Mucosa of descending colon (tissue), 3 donors: ENCODE results near the gene ERGIC3. TPM values are rescaled to one million over a fixed set of nuclear protein-coding genes. Genes with fewer than 3 reads are reported as not detected.
"Not testable (repeated sequence)": the region's sequence is repeated elsewhere in the genome, so short reads cannot be mapped to it uniquely, and the experiment has no call there.

Experiments
- ATAC-seq: fragments of 200-7000 bp; cut with Tn5 transposase; one replicate; pipeline ENCODE4 v1.9.1; 2020; ENCODE audit warnings: mild to moderate bottlenecking, moderate library complexity
- DNase-seq, 3 donors: peaks; one replicate each; pipeline ENCODE4 v3.0.0-alpha.2; 2020
- H3K36me3 ChIP-seq: fragments of 200-600 bp; one replicate; pipeline ENCODE4 v1.8.0; 2021; ENCODE audit warnings: low read depth, mild to moderate bottlenecking
- H3K4me1 ChIP-seq: fragments of 200-600 bp; one replicate; pipeline ENCODE4 v1.8.0; 2021; ENCODE audit warnings: low read depth, mild to moderate bottlenecking
- H3K4me3 ChIP-seq: fragments of 200-600 bp; one replicate; pipeline ENCODE4 v1.8.0; 2021; ENCODE audit warnings: mild to moderate bottlenecking
- H3K9me3 ChIP-seq: fragments of 200-600 bp; one replicate; pipeline ENCODE4 v1.8.0; 2021; ENCODE audit warnings: mild to moderate bottlenecking
- intact Hi-C, 2 donors: fragments of 100-400 bp; cut with DNase I in 1 of 2; cut with micrococcal nuclease in 1 of 2; formaldehyde crosslinking; loops; one replicate each; pipeline versions ENCODE4 v1.11.0 to v1.11.1; 2022; cut with DNase I, micrococcal nuclease
- total RNA-seq, 3 donors: library from RNA; stranded (reverse); fragmentation: NEBNext Ultra II Directional in 2 of 3; extraction: Animal tissue kit (Norgen Biotek cat#: 25700) in 2 of 3; gene quantifications; one replicate each; pipeline versions ENCODE4 v1.2.1 to v1.2.4, GENCODE V29; 2021 to 2023
- TF ChIP-seq, protein P1 (sequence below): fragments of 200-600 bp; IDR thresholded peaks from one replicate; pipeline ENCODE4 v1.8.0; 2022; ENCODE audit warnings: antibody characterized with exemption, mild to moderate bottlenecking
- donor health status: DM: no; HTN: no; CAD: no; lungs with moderate emphysema.
- donor health status: DM: no; HTN: no; CAD: no.
- donor health status: DM: no; HTN: yes; CAD: no.

The ERGIC3 gene
- total RNA-seq, 3 donors from 2014 or later: 194 to 283 (median 206) TPM

- ATAC-seq (no peak), DNase-seq (no peak)
- intact Hi-C loops: no loop called here
- H3K4me3 ChIP-seq: no peak overlapping the region
- no peaks in the 10 kb centered on the region for H3K36me3 ChIP-seq
- TF ChIP-seq, protein P1, sequence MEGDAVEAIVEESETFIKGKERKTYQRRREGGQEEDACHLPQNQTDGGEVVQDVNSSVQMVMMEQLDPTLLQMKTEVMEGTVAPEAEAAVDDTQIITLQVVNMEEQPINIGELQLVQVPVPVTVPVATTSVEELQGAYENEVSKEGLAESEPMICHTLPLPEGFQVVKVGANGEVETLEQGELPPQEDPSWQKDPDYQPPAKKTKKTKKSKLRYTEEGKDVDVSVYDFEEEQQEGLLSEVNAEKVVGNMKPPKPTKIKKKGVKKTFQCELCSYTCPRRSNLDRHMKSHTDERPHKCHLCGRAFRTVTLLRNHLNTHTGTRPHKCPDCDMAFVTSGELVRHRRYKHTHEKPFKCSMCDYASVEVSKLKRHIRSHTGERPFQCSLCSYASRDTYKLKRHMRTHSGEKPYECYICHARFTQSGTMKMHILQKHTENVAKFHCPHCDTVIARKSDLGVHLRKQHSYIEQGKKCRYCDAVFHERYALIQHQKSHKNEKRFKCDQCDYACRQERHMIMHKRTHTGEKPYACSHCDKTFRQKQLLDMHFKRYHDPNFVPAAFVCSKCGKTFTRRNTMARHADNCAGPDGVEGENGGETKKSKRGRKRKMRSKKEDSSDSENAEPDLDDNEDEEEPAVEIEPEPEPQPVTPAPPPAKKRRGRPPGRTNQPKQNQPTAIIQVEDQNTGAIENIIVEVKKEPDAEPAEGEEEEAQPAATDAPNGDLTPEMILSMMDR: no peak
- H3K9me3 ChIP-seq: no peaks in the 10 kb centered on the region
- no peaks in the 10 kb centered on the region for H3K4me1 ChIP-seq
These were observed 1.1 kb downstream of the ERGIC3 start for GRCh38 chr20:35542990-35543389.

GRCh38 chr20:35544436-35544835 lies 2.6 kb downstream of the ERGIC3 start:
- ATAC-seq (no peak), DNase-seq (no peak)
- no peaks in the 10 kb centered on the region for H3K4me1 ChIP-seq
- no peaks in the 10 kb centered on the region for H3K9me3 ChIP-seq
- TF ChIP-seq, protein P1: no peak
- no peaks in the 10 kb centered on the region for H3K36me3 ChIP-seq
- intact Hi-C loops: no loop called here
- H3K4me3 ChIP-seq: no peak overlapping the region

GRCh38 chr20:35544941-35545340 lies 3.1 kb downstream of the ERGIC3 start:
- ATAC-seq, DNase-seq, H3K36me3 ChIP-seq, H3K4me3 ChIP-seq, intact Hi-C loops, H3K9me3 ChIP-seq, H3K4me1 ChIP-seq: not testable (repeated sequence)

GRCh38 chr20:35546127-35546526 lies 4.2 kb downstream of the ERGIC3 start:
- Histone ChIP-seq H3K36me3 (no peaks in the 10 kb centered on the region), H3K4me1 (no peaks in the 10 kb centered on the region), H3K4me3 (no peak overlapping the region), H3K9me3 (no peaks in the 10 kb centered on the region)
- DNase-seq (no peak), ATAC-seq (no peak)
- intact Hi-C loops: no loop called here
- TF ChIP-seq, protein P1: no peak

DNA sequence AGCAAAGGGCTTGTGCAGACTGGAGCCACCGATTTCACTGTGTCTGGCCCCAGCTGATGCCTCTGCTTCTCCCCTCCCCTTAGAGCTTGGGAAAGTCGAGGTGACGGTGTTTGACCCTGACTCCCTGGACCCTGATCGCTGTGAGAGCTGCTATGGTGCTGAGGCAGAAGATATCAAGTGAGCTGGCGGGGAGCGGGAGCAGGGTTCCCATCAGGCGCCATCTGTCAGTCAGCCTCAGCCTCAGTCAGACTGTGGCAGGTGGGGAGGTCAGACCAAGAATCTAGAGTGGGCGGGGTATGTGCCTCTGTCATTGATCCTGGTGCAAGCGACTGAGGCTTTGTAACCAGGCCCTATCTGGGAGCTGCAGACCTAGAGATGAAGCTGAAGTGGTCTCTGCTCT lies 5.5 kb downstream of the ERGIC3 start:
- DNase-seq: no peak
- H3K4me3 ChIP-seq: no peak overlapping the region
- no peaks in the 10 kb centered on the region for H3K36me3 ChIP-seq
- intact Hi-C loops: no loop called here
- no peak for ATAC-seq
- no peaks in the 10 kb centered on the region for H3K4me1 ChIP-seq
- H3K9me3 ChIP-seq: no peaks in the 10 kb centered on the region
- TF ChIP-seq, protein P1: no peak

DNA sequence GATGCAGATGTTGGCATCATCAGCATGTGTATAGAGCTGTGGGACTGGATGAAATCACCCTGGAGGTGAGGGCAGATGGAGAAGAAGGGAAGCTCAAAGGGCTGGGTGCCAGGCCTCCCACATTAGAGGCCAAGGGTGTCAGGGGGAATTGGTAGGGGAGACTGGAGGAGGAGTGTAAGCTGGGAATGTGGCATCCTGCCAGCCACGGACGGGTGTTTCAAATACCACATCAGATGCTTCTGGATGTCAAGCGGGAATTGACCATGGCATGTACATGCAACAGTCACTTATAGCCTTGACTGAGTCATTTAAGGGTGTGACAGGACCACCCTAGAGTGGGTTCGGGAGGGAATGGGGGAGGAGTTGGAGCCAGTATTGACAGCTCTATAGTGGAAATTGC lies 9.6 kb downstream of the ERGIC3 start:
- Histone ChIP-seq H3K36me3 (no peaks in the 10 kb centered on the region), H3K4me1 (no peaks in the 10 kb centered on the region), H3K4me3 (no peak overlapping the region), H3K9me3 (no peaks in the 10 kb centered on the region)
- intact Hi-C loops: no loop called here
- ATAC-seq (no peak), DNase-seq (no peak)
- TF ChIP-seq, protein P1: no peak
